ENCODE data around the gene STK32C. TPM values are rescaled to one million over a fixed set of nuclear protein-coding genes. Genes with fewer than 3 reads are reported as not detected.

The STK32C gene
- total RNA-seq, 2 donors from 2014 or later, result 12.6 to 20.6 TPM

GRCh38 chr10:132243141-132243540 lies 64.6 kb downstream of the STK32C start:
- no peak for ATAC-seq (replicated peaks)
- H3K4me3 Mint-ChIP-seq, result no peak overlapping the region
- H3K27ac Mint-ChIP-seq, result no peak overlapping the region
- no peaks in the 10 kb centered on the region for H3K27me3 Mint-ChIP-seq
- H3K9me3 Mint-ChIP-seq, result no peaks in the 10 kb centered on the region
- H3K4me1 Mint-ChIP-seq, result no peaks in the 10 kb centered on the region
- H3K36me3 Mint-ChIP-seq (ENCODE audit: low read depth), result no peaks in the 10 kb centered on the region

GRCh38 chr10:132242103-132242840 lies 65.5 kb downstream of the STK32C start:
- no peak for ATAC-seq (replicated peaks)
- H3K9me3 Mint-ChIP-seq, result no peaks in the 10 kb centered on the region
- no peaks in the 10 kb centered on the region for H3K36me3 Mint-ChIP-seq (ENCODE audit: low read depth)
- no peak overlapping the region for H3K4me3 Mint-ChIP-seq
- no peak overlapping the region for H3K27ac Mint-ChIP-seq
- H3K27me3 Mint-ChIP-seq, result no peaks in the 10 kb centered on the region
- no peaks in the 10 kb centered on the region for H3K4me1 Mint-ChIP-seq

- H3K9me3 Mint-ChIP-seq, result no peaks in the 10 kb centered on the region
Observed at GRCh38 chr10:132241496-132241895, 66.3 kb downstream of the STK32C start.

GRCh38 chr10:132241086-132241485 lies 66.7 kb downstream of the STK32C start:
- Mint-ChIP-seq H3K27ac (no peak overlapping the region), H3K36me3 (ENCODE audit: low read depth) (no peaks in the 10 kb centered on the region), H3K27me3 (no peaks in the 10 kb centered on the region), H3K4me3 (no peak overlapping the region), H3K9me3 (no peaks in the 10 kb centered on the region), H3K4me1 (no peaks in the 10 kb centered on the region)
- no peak for ATAC-seq (replicated peaks)

More at GRCh38 chr10:132241496-132241895, 66.3 kb downstream of the STK32C start:
- H3K36me3 Mint-ChIP-seq (ENCODE audit: low read depth), result no peaks in the 10 kb centered on the region
- no peaks in the 10 kb centered on the region for H3K4me1 Mint-ChIP-seq
- no peak overlapping the region for H3K4me3 Mint-ChIP-seq
- ATAC-seq (replicated peaks), result no peak
- no peaks in the 10 kb centered on the region for H3K27me3 Mint-ChIP-seq
- H3K27ac Mint-ChIP-seq, result no peak overlapping the region

- Mint-ChIP-seq H3K4me3 (no peak overlapping the region), H3K9me3 (no peaks in the 10 kb centered on the region), H3K27ac (no peak overlapping the region), H3K27me3 (no peaks in the 10 kb centered on the region), H3K4me1 (no peaks in the 10 kb centered on the region), H3K36me3 (ENCODE audit: low read depth) (no peaks in the 10 kb centered on the region)
- no peak for ATAC-seq (replicated peaks)
Observed at GRCh38 chr10:132240581-132240980, 67.2 kb downstream of the STK32C start.

GRCh38 chr10:132240156-132240555 lies 67.6 kb downstream of the STK32C start:
- H3K27me3 Mint-ChIP-seq, result no peaks in the 10 kb centered on the region
- no peak overlapping the region for H3K27ac Mint-ChIP-seq
- H3K9me3 Mint-ChIP-seq, result no peaks in the 10 kb centered on the region
- no peak overlapping the region for H3K4me3 Mint-ChIP-seq
- H3K4me1 Mint-ChIP-seq, result no peaks in the 10 kb centered on the region
- no peaks in the 10 kb centered on the region for H3K36me3 Mint-ChIP-seq (ENCODE audit: low read depth)
- ATAC-seq (replicated peaks), result no peak

- no peak overlapping the region for H3K4me3 Mint-ChIP-seq
- H3K9me3 Mint-ChIP-seq, result no peaks in the 10 kb centered on the region
- no peaks in the 10 kb centered on the region for H3K4me1 Mint-ChIP-seq
- no peak for ATAC-seq (replicated peaks)
- no peaks in the 10 kb centered on the region for H3K27me3 Mint-ChIP-seq
- H3K36me3 Mint-ChIP-seq (ENCODE audit: low read depth), result no peaks in the 10 kb centered on the region
- H3K27ac Mint-ChIP-seq, result no peak overlapping the region
Observed at GRCh38 chr10:132239126-132240031, 68.4 kb downstream of the STK32C start.

GRCh38 chr10:132238371-132239125 lies 69.2 kb downstream of the STK32C start:
- Mint-ChIP-seq H3K36me3 (ENCODE audit: low read depth) (no peaks in the 10 kb centered on the region), H3K9me3 (no peaks in the 10 kb centered on the region), H3K4me3 (no peak overlapping the region), H3K27ac (no peak overlapping the region), H3K4me1 (no peaks in the 10 kb centered on the region), H3K27me3 (no peaks in the 10 kb centered on the region)
- ATAC-seq (replicated peaks), result no peak

- H3K4me3 Mint-ChIP-seq, result no peak overlapping the region
- H3K36me3 Mint-ChIP-seq (ENCODE audit: low read depth), result no peaks in the 10 kb centered on the region
- no peaks in the 10 kb centered on the region for H3K9me3 Mint-ChIP-seq
- no peaks in the 10 kb centered on the region for H3K4me1 Mint-ChIP-seq
- no peaks in the 10 kb centered on the region for H3K27me3 Mint-ChIP-seq
- no peak overlapping the region for H3K27ac Mint-ChIP-seq
- no peak for ATAC-seq (replicated peaks)
Observed at GRCh38 chr10:132237871-132238270, 69.9 kb downstream of the STK32C start.

- H3K9me3 Mint-ChIP-seq, result no peaks in the 10 kb centered on the region
- no peak for ATAC-seq (replicated peaks)
- H3K27ac Mint-ChIP-seq, result no peak overlapping the region
- no peak overlapping the region for H3K4me3 Mint-ChIP-seq
- no peaks in the 10 kb centered on the region for H3K4me1 Mint-ChIP-seq
- H3K36me3 Mint-ChIP-seq (ENCODE audit: low read depth), result no peaks in the 10 kb centered on the region
- H3K27me3 Mint-ChIP-seq, result no peaks in the 10 kb centered on the region
Observed at GRCh38 chr10:132237396-132237795, 70.4 kb downstream of the STK32C start.

- Mint-ChIP-seq H3K9me3 (no peaks in the 10 kb centered on the region), H3K27me3 (no peaks in the 10 kb centered on the region), H3K4me3 (no peak overlapping the region), H3K36me3 (ENCODE audit: low read depth) (no peaks in the 10 kb centered on the region), H3K27ac (no peak overlapping the region), H3K4me1 (peaks cover 4% of the 10 kb centered on the region)
- ATAC-seq (replicated peaks), result no peak
Observed at GRCh38 chr10:132236881-132237280, 70.9 kb downstream of the STK32C start.

- Mint-ChIP-seq H3K27ac (no peak overlapping the region), H3K9me3 (no peaks in the 10 kb centered on the region), H3K36me3 (ENCODE audit: low read depth) (no peaks in the 10 kb centered on the region), H3K4me1 (peaks cover 5% of the 10 kb centered on the region), H3K27me3 (no peaks in the 10 kb centered on the region), H3K4me3 (no peak overlapping the region)
- no peak for ATAC-seq (replicated peaks)
Observed at GRCh38 chr10:132236161-132236560, 71.6 kb downstream of the STK32C start.

- Mint-ChIP-seq H3K4me3 (no peak overlapping the region), H3K9me3 (no peaks in the 10 kb centered on the region), H3K4me1 (peaks cover 5% of the 10 kb centered on the region), H3K27ac (no peak overlapping the region), H3K27me3 (no peaks in the 10 kb centered on the region), H3K36me3 (ENCODE audit: low read depth) (no peaks in the 10 kb centered on the region)
- ATAC-seq (replicated peaks), result no peak
Observed at GRCh38 chr10:132234860-132235259, 72.9 kb downstream of the STK32C start.

GRCh38 chr10:132233501-132234085 lies 74.2 kb downstream of the STK32C start:
- H3K27me3 Mint-ChIP-seq, result no peaks in the 10 kb centered on the region
- no peak for ATAC-seq (replicated peaks)
- peaks cover 9% of the 10 kb centered on the region for H3K4me1 Mint-ChIP-seq
- H3K27ac Mint-ChIP-seq, result no peak overlapping the region
- no peak overlapping the region for H3K4me3 Mint-ChIP-seq
- H3K9me3 Mint-ChIP-seq, result no peaks in the 10 kb centered on the region
- H3K36me3 Mint-ChIP-seq (ENCODE audit: low read depth), result no peaks in the 10 kb centered on the region

Data from activated T-helper 17 cell treated with anti-CD3 and anti-CD28 coated beads, Interleukin-2, amount 50 U/mL, for 72 hours (primary cell).